Astrocyte (in vitro differentiated cells and primary cell): ENCODE results near the gene SNAP29. TPM values are rescaled to one million over a fixed set of nuclear protein-coding genes. Genes with fewer than 3 reads are reported as not detected.

Experiments used
- DNase-seq: peaks from one replicate; pipeline ENCODE4 v3.0.0-alpha.2; 2010; ENCODE audit warnings: low read depth
- FAIRE-seq: peaks from 2 replicates; lab custom pipeline; 2011; peaks lifted over from hg19 to GRCh38; lab: Jason Lieb, UNC
- H2AFZ ChIP-seq: 2 replicates; pipeline ENCODE4 v1.6.0; 2012; ENCODE audit warnings: low read depth, low read length, inconsistent platforms
- H3K27ac ChIP-seq: 2 replicates; pipeline ENCODE4 v1.5.1; 2011; ENCODE audit warnings: low read depth, low read length, inconsistent platforms
- H3K27me3 ChIP-seq: 2 replicates; pipeline ENCODE4 v1.6.0; 2011; ENCODE audit warnings: low read length, inconsistent platforms; ENCODE audit not compliant: insufficient read depth
- H3K36me3 ChIP-seq: 2 replicates; pipeline ENCODE4 v1.5.1; 2011; ENCODE audit warnings: low read length, inconsistent platforms; ENCODE audit not compliant: insufficient read depth
- H3K4me1 ChIP-seq: 2 replicates; pipeline ENCODE4 v1.5.1; 2011; ENCODE audit warnings: low read length, inconsistent platforms; ENCODE audit not compliant: insufficient read depth
- H3K4me2 ChIP-seq: 2 replicates; pipeline ENCODE4 v1.6.0; 2012; ENCODE audit warnings: low read length, inconsistent platforms
- H3K4me3 ChIP-seq: 2 replicates; pipeline ENCODE4 v1.5.1; 2011; ENCODE audit warnings: low read depth, mild to moderate bottlenecking, low read length, inconsistent platforms; ENCODE audit not compliant: insufficient read depth
- H3K79me2 ChIP-seq: 2 replicates; pipeline ENCODE4 v1.6.0; 2012; ENCODE audit warnings: mild to moderate bottlenecking, low read length, inconsistent platforms; ENCODE audit not compliant: insufficient read depth
- H3K9ac ChIP-seq: 2 replicates; pipeline ENCODE4 v1.6.0; 2012; ENCODE audit warnings: mild to moderate bottlenecking, low read length, inconsistent platforms
- H3K9me3 ChIP-seq: 2 replicates; pipeline ENCODE4 v1.5.1; 2012; ENCODE audit warnings: low read depth, mild to moderate bottlenecking, low read length, inconsistent platforms; ENCODE audit not compliant: insufficient read depth
- H4K20me1 ChIP-seq: 2 replicates; pipeline ENCODE4 v1.6.0; 2012; ENCODE audit warnings: low read length, inconsistent platforms; ENCODE audit not compliant: insufficient read depth
- H3K27ac Mint-ChIP-seq: one replicate; pipeline ENCODE4 v1.8.0; 2021; ENCODE audit warnings: mild to moderate bottlenecking, mixed read lengths; ENCODE audit not compliant: unreplicated experiment
- H3K27me3 Mint-ChIP-seq: one replicate; pipeline ENCODE4 v1.8.0; 2021; ENCODE audit warnings: low read depth, mixed read lengths; ENCODE audit not compliant: unreplicated experiment
- H3K36me3 Mint-ChIP-seq: one replicate; pipeline ENCODE4 v1.8.0; 2021; ENCODE audit warnings: low read depth, mixed read lengths; ENCODE audit not compliant: unreplicated experiment
- H3K4me1 Mint-ChIP-seq: one replicate; pipeline ENCODE4 v1.8.0; 2021; ENCODE audit warnings: low read depth, mixed read lengths; ENCODE audit not compliant: unreplicated experiment
- H3K4me3 Mint-ChIP-seq: one replicate; pipeline ENCODE4 v1.8.0; 2021; ENCODE audit warnings: mild to moderate bottlenecking, moderate library complexity, mixed read lengths; ENCODE audit not compliant: unreplicated experiment
- H3K9me3 Mint-ChIP-seq: one replicate; pipeline ENCODE4 v1.8.0; 2021; ENCODE audit warnings: mild to moderate bottlenecking, mixed read lengths; ENCODE audit not compliant: unreplicated experiment
- CTCF ChIP-seq: IDR thresholded peaks from 2 replicates; pipeline ENCODE4 v1.5.1; 2011; ENCODE audit warnings: low read depth, mild to moderate bottlenecking, inconsistent platforms, low read length, moderate library complexity; ENCODE audit not compliant: insufficient read depth
- EZH2 ChIP-seq: IDR thresholded peaks from 2 replicates; pipeline ENCODE4 v1.6.1; 2012; ENCODE audit warnings: mild to moderate bottlenecking, low read length, inconsistent platforms; ENCODE audit not compliant: insufficient read depth
- total RNA-seq: library from RNA; stranded (reverse); gene quantifications from 2 replicates; pipeline ENCODE4 v1.2.1, GENCODE V29; 2021

SNAP29 gene
- total RNA-seq, 1 donor from 2014 or later = 19.6 TPM

GRCh38 chr22:20940186-20940651, 81.4 kb downstream of the SNAP29 start:
- Mint-ChIP-seq H3K27me3 (no peaks in the 10 kb centered on the region), H3K4me3 (no peak overlapping the region), H3K9me3 (no peaks in the 10 kb centered on the region), H3K4me1 (peaks cover 24% of the 10 kb centered on the region), H3K27ac (no peak overlapping the region), H3K36me3 (peaks cover 7% of the 10 kb centered on the region)
- H3K27me3 ChIP-seq = no peaks in the 10 kb centered on the region
- no peak overlapping the region for H3K27ac ChIP-seq
- H3K9ac ChIP-seq = no peak overlapping the region
- H3K9me3 ChIP-seq = no peaks in the 10 kb centered on the region
- no peak overlapping the region for H2AFZ ChIP-seq
- peaks cover 91% of the 10 kb centered on the region for H4K20me1 ChIP-seq
- DNase-seq = no peak
- FAIRE-seq = no peak
- no peak for TF ChIP-seq CTCF
- no peak for TF ChIP-seq EZH2
- no peak overlapping the region for H3K4me3 ChIP-seq
- peaks cover 96% of the 10 kb centered on the region for H3K79me2 ChIP-seq
- no peak overlapping the region for H3K4me2 ChIP-seq
- peaks cover 4% of the 10 kb centered on the region for H3K36me3 ChIP-seq
- H3K4me1 ChIP-seq = peaks cover 3% of the 10 kb centered on the region

Other genes starting within 250 kb of the SNAP29 start
- gene SERPIND1, start 84.9 kb upstream of the SNAP29 start, total RNA-seq = not detected in 2 replicates
- 35.9 and 37.3 TPM in 2 replicates for gene PI4KA, start 196 bp upstream of the SNAP29 start, total RNA-seq
- 59.5 and 63.0 TPM in 2 replicates for gene CRKL, start 58.4 kb downstream of the SNAP29 start, total RNA-seq
- 0.48 and 0.67 TPM in 2 replicates for gene AIFM3, start 108.2 kb downstream of the SNAP29 start, total RNA-seq
- 62.0 and 68.9 TPM in 2 replicates for gene LZTR1, start 123.3 kb downstream of the SNAP29 start, total RNA-seq
- gene THAP7, start 143.1 kb downstream of the SNAP29 start, total RNA-seq = 12.1 and 12.2 TPM in 2 replicates
- gene P2RX6, start 156.2 kb downstream of the SNAP29 start, total RNA-seq = 0.22 and 0.45 TPM in 2 replicates
- 0.31 and 0.93 TPM in 2 replicates for gene SLC7A4, start 173.6 kb downstream of the SNAP29 start, total RNA-seq
- 0.19 TPM in 1 of 2 replicates, not detected in the other for gene LRRC74B, start 186.9 kb downstream of the SNAP29 start, total RNA-seq